Measurements from ENCODE around the gene SLC35D2.
"Not testable (repeated sequence)": the region's sequence is repeated elsewhere in the genome, so short reads cannot be mapped to it uniquely, and the experiment has no call there.

The SLC35D2 gene

DNA sequence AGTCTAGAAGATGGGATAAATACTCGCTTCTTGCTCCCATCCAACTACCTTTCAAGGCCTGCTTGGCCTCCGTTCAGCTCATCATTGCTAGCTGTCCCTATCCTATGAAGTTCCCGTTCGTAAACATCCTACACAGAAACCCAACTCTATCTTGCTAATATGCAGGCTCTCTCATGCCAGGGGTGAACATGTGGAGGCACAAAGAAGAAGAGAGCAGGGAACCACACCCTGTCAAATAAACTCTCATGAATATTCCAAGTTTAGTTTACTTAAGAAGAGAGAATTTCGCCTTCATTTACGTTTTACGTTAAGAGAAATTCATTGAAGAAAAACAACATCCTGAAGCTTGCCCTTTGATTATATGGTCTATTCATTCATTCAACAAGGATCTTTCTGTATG is 73.7 kb downstream of the SLC35D2 start:
- DNase-seq (ENCODE audit: low read depth in 2 of 2), result no peak

DNA sequence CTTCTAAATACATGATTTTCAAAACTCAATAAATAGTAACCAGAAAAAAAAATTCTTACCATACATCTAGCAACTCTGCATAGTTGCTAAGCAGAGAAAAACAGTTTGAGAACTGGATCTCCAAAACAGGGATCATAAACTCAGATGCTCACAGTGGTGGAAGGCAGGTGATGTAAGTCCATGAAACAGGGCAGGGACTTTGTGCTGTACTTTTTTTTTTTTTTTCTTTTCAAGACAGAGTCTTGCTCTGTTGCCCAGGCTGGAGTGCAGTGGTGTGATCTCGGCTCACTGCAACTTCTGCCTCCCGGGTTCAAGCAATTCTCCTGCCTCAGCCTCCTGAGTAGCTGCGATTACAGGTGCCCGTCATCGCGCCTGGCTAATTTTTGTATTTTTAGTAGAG is 76.6 kb downstream of the SLC35D2 start:
- DNase-seq (ENCODE audit: low read depth in 2 of 2), result not testable (repeated sequence)

- no peak for DNase-seq (ENCODE audit: low read depth in 2 of 2)
Measured at GRCh38 chr9:96305171-96305570, 78.3 kb downstream of the SLC35D2 start.

DNA sequence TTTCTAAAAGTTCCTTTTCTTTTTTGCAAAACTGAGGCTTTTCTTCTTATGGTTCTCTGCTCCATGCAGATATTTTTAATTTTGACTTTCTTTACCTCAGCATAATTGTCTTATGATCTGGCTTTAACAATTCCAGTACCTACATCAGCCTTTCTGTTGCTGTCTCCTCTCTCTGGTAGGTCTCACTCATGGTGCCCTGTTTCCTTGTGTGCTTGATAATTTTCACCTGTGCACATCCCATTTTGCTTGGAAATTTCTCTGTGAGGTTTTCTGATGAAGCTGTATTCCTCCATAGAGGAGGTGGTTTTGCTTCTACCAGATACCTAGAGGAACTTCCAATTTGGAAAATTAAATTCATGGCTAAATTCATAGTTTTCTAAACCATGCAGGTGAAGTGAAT is 79.3 kb downstream of the SLC35D2 start:
- no peak for DNase-seq (ENCODE audit: low read depth in 2 of 2)

- no peak for DNase-seq (ENCODE audit: low read depth in 2 of 2)
Measured at GRCh38 chr9:96302021-96302420, 81.5 kb downstream of the SLC35D2 start, which contains the start of gene HSD17B3. HSD17B3 (minus strand) TSS chr9:96302176; CDS start chr9:96302104, 72 bp downstream.

GRCh38 chr9:96299823-96300222 is 83.7 kb downstream of the SLC35D2 start:
- DNase-seq (ENCODE audit: low read depth in 2 of 2), result no peak

DNA sequence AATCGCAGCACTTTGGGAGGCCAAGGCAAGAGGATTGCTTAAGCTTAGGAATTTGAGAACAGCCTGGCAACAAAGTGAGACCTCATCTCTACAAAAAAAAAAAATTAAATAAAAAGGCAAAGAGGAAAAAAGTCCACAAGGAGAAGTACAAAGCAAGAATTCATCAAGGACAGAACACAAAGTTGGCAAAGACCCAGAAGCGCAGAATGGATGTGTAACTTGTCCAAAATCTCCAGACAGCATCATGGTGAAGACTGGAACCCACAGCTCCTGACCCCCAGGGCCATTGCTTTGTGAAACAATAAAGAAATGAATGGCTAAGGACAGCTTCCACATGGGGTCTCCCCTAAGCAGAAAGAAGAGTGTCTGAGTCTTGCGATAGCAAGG is 89.4 kb downstream of the SLC35D2 start:
- no peak for DNase-seq (ENCODE audit: low read depth in 2 of 2)

- no peak for DNase-seq (ENCODE audit: low read depth in 2 of 2)
Measured at GRCh38 chr9:96293498-96294158, 89.9 kb downstream of the SLC35D2 start.

GRCh38 chr9:96289392-96289791 is 94.1 kb downstream of the SLC35D2 start:
- DNase-seq (ENCODE audit: low read depth in 2 of 2), result no peak

- DNase-seq (ENCODE audit: low read depth in 2 of 2), result no peak
Measured at GRCh38 chr9:96281641-96282040, 101.9 kb downstream of the SLC35D2 start.

GRCh38 chr9:96279932-96280331 is 103.6 kb downstream of the SLC35D2 start:
- no peak for DNase-seq (ENCODE audit: low read depth in 2 of 2)

- no peak for DNase-seq (ENCODE audit: low read depth in 2 of 2)
Measured at GRCh38 chr9:96274939-96275338, 108.6 kb downstream of the SLC35D2 start.
